ENCODE measurements around the gene CDH4.

CDH4 gene

DNA sequence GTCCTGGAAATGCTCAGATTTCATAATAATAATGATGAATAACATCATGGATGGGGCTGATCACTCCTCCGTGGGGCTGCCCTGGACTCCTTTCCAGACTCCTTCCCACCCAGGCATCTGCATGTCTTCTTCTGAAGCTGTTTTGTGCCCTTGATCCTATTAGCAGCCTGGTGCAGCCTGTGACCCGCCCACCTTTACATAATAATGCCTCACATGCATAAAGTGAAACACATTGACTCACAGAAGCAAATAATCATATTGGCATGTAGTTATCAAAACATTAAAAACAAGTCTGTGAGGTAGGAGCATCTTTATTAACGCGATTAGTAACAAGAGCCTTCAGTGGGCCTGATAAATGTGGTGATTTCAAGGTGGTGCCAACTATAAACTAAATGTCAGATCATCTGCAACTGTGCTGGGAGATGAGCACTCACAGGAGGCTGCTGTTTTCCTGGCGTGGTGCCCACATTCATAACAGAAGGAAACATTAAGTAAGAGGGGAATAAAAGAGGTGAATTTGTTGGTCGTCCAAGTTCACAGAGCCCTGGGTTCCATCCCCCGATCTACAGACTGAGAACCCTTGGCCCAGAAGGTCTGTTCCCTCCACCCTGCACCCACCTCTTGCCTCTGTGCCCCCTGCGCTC, 344.7 kb downstream of the CDH4 start:
- no peak for DNase-seq

DNA sequence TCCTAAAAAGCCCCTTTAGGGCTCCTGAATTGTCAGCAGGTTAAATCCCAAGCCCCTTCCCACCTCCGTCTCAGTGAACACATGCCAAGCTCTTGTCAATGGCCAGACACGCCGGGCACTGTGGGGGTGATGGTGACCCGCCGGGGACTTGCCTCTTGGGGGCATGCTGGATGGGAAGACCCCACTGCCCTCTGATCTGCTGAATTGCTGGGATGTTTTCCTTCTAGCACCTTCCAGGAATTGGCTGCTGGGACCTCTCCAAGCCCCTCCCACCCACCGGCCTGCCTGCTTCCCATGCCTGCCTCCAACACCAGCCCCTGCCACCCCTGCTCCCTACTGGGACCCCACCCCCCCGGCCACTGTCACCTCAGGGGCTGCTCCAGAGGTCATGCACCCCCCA, 345.9 kb downstream of the CDH4 start:
- DNase-seq: no peak

DNA sequence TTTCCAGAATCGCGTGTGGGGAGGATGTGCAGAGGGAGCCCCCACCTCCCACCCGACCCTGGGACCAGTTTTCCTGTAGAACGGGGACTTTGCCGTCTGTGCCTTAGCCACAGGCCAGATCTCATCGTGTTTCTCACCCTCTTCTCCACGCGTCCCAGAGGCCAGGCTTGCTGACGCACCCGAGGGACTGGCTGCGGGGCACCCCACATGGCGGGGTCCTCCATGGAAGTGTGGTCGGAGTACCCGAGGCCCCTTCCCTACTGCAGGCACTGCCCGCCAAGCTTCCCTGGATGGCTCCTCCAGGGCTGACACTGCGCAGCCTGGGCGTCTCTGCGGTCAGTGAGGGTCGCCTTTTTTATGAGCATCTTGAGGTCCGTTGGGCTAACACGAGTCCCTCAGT, 346.5 kb downstream of the CDH4 start:
- DNase-seq: no peak

DNA sequence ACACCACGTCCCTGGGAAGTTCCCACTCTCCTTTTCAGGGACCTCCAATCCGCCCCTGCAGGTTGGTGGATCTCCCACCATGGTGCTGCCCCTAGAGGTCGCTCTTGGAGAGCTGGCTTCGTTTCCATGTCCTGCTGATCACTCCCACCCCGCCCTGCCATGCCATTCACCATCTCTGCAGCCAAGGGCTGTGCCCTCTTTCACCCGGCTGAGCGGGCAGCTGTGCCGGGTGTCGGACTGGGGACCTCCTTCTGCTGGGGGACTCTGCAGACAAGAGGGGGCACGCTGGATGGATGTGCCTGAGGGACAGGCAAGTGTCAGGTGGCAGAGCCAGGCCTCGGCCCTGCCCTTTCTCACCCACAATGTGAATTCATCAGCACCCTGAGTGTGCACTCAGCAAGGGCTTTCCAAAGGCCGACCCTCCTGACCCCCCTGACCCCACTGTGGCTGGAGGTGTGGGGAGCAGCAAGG, 347.0 kb downstream of the CDH4 start:
- DNase-seq: no peak

DNA sequence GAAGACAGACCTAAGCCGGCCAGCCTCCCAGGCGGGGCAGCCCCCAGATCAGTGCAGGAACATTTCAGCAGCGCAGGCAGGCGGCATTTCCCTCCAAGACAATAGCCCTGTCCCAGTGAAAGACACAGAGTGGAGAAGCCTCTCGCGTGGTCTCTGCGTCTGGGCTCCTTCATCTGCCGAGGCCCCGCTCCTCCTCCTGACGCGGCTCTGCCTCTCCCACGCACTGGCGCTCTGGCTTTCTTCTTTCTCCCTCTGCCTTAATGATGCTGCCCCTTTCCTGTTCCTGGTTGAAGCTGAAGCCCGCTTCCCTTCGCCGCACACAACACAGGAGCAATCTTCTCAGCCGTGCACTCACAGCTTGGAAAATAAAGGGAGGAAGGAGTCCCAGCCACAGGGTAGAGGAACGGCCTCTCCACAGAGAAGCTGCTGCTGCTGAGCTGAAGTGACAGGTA, 347.5 kb downstream of the CDH4 start:
- no peak for DNase-seq

DNA sequence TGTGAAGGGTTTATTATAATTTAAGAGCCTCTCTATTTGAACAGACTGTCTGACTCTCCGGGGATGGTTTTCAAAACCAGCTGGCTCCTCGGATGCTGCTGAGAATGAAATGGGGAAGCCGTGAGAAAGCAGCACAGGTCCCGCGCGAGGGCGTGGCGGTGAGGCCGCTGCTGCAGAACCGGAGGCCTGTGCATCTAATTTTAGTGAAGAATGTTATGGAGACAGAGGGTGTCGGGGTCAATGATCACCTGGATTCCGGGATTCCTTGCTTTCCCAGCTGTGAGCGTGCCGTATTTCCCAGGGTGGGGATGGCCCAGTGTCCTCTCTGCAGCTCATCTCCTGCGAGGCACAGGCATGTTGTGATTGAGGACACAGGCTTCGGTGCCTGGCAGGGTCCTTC, 348.0 kb downstream of the CDH4 start:
- no peak for DNase-seq

DNA sequence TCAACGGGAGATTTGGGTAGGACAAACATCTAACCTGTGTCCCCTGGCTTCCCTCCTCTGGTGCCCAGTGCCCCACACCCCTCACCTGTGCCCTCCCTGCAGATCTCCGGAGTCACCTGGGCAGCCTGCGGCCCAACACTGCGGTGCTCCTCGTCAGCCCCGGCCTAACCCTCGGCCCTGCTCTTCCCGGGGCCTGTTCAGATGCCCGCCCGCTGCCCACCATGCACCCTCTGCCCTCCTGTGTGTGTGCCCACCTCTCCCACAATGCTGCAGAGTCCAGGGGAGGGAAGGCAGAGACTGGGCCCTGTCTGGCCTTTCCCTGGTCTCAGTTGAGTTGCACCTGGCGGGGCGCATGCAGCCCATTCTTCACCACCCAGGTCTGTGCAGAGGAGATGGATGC, 349.3 kb downstream of the CDH4 start:
- DNase-seq: no peak

DNA sequence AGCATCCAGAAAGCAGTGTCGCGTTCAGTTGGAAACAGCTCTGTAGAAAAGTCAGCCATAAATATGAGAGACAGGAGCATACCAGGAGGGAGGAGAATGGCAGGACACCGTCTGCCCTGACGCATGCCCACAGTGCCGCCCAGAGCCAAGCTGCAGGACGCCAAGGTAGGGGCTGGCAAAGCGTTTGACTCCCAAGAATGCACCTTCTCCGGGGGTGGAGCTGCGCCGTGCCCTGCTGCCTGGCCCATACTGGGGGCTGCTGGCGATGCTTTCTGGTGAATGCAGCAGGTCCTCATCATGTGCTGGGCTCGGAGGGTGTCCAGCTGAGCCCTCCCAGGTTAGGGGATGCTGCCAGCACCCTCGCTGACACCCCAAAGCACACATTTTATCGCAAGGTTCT, 349.8 kb downstream of the CDH4 start:
- no peak for DNase-seq

DNA sequence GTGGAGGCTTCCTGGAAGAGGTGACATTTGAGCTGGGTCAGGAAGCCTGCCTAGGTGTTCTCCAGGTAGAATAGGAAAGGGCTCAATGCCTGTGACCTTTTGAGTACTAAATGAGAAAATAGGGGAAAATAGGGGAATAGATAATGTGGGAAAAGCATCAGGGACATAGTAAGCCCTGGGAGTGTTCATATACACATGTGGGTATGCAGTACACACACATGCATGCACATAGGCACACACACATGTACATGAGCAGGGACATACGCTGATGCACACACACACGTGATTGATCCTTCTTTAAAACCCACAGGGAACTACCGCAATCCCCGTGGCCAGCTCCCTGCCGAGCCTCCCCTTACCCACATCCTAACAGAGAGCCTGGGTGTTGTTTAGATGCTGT, 351.7 kb downstream of the CDH4 start:
- DNase-seq: no peak

DNA sequence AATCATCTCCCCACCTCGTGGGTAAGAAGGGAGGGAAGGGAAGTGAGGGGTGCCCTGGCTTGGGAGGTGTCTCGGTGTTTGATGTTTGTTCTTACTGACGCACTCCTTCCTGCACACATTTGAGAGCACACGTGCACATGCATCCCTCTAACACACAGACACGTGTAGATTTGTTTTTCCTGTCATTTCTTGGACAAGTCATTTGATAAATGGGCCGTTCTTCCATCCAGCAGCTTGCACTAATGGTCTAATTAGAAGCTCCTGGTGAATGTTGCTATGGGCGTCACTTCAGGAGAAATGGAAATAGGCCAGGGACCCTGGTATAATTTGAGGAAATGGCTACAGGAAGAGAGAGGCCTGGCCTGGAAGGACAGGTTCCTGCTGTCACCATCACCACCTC, 352.5 kb downstream of the CDH4 start:
- DNase-seq: no peak

DNA sequence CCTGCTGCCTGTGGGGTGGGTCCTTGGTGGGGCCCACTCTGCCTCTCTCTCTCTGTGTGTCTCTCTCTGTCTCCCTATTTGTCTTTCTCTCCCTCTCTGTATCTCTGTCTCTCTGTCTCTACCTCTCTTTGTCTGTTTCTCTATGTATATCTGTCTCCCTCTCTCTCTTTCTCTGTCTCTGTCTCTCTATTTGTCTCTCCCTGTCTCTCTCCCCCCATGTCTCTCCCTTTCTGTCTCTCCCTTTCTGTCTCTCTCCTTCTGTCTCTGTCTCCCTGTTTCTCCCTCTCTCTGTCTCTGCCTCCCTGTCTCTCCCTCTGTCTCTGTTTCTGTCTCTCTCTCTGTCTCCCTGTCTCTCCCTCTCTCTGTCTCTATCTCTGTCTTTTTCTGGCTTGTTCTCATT, 353.2 kb downstream of the CDH4 start:
- no peak for DNase-seq

DNA sequence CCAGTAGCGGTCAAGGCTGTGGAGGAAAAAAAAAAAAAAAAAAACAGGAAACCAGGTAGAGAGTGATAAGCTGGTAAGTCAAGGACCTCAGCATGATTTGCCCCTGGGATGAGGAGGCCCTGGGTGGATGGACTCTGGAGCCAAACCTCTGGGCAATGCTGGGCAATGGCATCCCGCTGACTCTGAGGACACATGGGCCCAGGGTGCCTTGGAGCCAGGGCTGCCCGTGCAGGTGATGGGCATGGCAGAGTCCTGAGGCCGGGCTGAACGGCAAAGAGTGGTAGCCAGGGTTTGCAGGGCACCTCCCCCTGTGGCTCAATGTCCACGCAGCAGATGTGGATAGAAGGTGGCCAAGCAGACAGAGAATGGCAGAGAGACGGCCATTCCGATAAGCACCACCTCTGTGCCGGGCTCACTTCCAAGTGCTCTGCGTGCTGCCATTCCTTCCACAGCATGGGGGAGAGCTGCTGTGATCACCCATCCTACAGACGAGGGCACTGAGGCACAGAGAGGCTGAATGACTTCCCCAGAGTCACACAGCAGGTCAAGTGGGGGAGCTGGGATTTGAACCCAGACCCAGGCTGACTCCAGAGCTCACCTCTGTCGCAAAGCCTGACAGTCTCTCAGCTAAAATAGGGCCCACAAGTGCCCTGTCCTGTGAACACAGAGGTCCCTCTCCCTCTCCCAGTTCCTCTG, 353.9 kb downstream of the CDH4 start:
- no peak for DNase-seq

DNA sequence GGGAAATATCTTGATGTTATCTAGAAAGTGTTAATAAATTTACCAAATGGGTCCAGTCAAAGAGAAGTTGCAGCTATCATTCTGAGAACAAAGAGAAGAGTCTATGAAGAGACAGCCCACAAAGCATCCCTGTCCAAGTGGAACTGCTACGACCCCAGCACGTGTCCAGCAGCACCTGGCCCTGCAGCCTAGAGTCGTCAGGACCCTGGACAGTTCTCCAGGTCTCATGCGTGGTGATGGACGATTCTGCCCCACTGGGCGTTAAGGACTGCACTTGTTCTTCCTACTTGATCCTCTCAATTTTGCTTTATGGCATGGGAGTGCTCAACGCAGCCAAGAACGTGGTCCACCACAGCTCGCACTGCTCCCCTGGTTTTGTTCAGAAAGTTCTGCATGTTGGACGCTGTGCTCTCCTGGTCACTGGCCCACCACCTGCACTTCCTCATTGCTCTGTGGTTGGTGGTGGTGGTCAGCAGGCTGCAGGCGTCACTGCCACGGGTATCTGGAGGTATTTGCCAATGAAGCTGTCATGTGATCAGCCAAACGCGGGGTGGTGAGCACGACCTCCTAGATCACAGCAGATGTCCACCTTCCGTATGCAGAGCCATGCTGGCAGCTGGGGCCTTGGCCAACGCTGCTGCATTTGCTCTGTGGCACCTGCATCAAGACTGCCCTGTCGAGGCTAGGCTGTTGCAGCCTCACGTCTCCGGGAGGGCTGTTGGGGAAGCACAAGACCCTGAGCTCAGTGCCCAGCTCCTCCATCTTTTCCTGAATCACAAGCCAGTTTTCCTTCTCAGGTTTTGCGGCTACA, 356.4 kb downstream of the CDH4 start:
- no peak for DNase-seq

DNA sequence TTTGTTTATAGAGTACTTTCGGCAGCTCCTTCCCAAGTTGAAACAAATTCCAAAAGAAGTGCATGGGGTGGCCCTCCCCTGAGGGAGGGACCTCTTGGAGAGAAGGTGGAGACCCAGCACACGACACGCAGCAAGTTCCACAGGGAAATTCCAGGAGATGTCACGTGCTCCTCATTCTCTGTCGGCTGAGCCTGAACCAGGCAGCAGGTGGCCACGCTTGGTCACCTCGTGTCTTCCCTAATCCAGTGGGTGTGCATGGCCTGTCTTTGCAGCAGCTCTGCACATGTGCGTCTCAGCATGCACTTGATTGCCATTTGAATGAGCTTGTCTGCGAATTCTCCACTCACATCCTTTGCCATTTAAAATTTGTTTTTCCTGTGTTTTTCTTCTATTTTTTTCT, 357.4 kb downstream of the CDH4 start:
- no peak for DNase-seq

DNA sequence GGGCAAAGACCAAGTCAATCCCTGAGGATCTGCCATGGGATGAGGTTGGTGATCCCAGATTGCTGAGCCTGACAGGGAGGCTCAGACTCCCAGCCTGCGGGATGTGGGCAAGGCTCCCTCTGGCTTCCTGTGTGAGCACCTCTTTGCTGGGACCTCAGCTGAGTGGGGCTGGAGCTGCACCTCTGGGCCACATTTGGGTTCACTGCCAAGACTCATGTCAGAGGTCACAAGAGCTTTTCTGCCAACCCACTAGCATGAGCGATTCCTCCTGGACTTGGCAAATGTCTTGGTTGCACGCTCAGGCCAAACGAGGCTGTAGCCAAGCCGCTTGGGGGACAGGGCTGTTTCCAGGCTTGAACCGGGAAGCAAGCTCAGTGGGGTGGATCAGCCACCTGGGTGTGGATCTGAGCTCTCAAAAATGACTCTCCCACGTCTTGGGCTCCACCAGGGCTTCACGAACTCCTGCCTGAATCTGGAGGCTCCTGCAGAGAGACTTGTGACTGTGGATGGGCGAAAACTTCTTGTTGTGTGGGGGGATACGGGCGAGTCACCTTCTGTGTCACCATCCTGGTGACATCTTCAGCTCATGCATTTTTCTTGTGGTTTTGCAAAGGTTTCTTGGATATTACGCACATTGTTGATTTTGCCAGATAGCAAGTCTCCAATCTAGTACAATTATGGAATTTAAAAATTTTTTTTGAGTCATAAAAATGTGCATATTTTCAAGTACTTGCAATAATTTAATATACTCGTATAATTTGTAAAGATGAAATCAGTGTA, 359.5 kb downstream of the CDH4 start:
- no peak for DNase-seq

DNA sequence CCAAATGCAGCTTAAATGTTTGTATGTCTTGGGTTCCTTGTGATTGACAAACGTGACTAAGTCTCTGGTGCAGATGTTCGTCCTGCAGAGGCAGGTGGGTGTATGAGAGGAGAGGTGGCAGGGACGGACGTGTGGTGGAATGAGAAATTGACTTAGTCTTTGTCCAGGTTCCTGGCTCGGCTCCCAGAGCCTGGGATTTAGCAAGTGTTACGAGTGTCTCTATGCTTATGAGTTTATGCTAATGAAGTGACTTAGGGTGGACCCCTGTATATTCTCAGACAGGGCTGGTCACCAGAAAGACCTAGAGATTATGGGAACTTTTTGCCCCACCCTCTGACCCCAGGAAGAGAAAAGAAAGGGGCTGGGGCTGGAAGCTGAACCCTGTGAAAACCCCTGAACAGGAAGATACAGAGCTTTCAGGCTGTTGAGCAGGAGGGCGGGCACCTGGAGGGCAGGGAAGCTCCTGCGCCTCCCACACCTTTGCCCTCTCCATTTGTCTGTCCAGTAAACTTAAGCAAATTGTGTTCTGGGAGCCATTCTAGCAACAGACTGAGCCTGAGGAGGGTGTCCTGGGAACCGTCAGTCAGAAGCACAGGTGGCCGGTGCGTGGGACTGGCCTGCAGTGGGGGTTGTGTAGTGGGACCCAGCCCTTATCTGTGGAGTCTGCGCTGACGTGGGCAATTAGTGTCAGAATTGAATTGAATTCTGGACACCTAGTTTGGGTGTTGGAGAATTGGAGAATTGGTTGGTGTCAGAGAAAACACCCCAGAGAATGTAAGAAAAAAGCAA, 362.1 kb downstream of the CDH4 start:
- no peak for DNase-seq

DNA sequence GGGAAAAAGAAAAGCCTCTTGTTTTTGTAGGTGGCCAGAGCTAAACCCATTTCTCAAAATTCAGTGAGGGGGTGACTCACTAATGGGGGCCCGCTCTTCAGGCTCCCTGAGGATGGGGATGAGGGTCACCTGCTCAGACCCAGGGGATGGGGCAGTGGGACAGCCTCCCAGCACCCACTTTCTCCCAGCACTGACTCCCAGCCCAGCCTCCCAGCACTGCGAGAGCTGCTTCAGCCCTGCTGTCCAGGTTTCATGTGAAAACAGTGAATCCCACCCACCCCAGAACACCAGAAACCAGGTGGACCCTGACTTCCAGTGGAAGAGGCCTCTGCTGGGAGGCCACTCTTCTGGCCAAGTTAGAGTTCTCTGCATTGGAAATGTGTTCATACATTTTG, 362.6 kb downstream of the CDH4 start:
- no peak for DNase-seq

DNA sequence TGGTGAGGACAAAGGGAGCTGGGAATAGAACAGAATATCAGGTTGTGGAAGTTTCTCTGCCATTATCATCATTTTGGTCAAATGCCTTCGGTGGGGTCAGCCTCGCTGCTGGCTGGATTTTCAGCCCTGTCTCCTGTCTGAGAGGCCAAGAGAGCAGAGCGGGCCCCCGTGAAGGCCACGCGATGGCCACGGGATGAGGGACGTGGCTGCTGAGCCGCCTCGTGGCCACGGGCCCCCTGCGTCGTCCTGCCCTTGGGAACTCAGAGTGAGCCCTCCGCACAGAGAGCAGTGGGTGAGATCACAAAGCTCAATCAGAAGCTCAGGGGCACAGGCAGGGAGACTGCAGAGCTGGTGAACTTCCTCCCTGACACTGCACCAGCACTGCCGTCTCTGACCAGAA, 363.7 kb downstream of the CDH4 start:
- DNase-seq: no peak

DNA sequence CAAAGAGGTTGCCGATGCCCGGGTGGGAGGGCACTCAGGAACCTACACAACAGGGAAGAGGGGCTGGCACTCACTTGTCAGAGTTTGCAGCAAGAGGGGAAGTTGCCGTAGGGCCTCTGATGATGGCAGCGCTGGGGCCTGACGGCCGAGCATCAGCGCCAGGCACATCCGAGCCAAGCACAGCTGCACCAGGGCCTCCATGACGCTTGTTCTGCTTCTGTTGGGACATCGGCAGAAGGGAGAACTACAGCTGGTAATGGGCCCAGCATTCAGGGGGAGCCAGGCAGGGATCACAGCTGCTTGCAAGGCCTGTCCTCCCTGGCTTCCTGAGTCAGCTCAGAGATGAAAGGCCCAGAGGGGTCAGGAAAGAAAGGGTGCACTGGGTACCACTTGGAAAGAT, 367.7 kb downstream of the CDH4 start:
- DNase-seq: no peak

DNA sequence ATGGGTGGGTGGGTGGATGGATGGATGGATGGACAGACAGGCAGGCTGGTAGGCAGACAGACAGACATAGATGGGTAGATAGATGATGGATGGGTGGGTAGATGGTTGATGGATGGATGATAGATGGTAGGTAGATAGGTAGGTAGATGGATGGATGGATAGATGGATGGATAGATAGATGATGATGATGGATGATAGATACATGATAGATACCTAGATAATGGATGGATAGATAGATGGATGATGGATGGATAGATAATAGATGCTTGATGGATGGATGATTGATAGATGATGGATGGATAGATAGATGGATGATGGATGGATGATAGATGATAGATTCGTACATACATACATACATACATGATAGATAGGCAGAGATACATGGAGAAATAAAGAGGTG, 368.1 kb downstream of the CDH4 start:
- DNase-seq: no peak

DNA sequence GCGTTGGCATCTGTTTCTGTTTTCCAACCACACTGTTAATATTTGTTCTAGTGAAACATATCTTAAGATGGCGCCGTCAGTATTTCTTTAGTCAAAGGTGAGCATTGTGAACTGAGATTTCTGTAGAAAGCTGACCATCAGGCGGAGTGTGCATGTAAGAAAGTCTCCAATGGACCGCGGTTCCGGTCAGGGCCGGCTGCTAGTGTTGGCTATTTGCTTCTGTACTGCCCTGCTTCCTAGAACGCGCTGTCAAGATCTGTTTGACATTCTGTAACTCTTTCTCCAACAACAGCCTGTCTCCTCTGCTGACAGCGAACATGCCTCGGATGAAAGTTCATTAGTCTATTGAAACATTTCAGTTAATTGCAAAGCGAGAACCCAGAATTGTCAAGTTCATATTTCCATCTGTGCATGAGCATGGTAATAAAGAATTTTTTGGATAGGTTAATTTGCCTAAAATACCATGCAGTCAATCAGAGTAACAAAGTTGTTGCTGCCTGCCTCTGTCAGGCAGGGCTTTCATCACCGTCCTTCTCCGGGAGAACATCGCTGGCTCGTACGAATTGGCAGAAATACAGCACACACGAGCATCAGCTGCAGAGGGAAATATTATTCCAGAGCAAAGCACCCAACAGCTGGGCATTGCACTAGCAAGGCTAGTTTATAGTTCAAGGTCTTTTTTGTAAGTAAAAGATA, 369.1 kb downstream of the CDH4 start:
- no peak for DNase-seq

DNA sequence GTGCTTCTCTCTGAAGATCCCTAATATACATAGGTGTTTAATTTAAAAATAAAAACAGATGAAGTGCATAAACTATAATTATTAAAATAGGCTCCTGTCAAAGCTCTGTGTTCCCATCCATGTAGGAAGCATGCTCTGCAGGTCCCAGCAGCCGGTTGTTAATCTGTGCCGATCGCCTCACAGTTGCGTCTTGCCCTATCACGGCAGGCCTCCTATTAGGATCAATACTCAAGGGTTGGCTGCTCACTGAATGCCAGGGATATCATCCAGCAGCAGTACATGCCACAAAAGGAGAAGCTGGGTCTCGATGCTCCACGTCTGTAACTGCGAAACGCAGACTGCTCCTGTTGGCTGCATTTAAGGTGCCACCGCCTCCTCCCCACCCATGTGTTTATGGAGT, 369.8 kb downstream of the CDH4 start:
- DNase-seq: no peak

Data from KG1 (cell line).